GM18511 (cell line): ENCODE measurements around the gene DSC3.

Experiments
- ATAC-seq: cut with Tn5 transposase; IDR thresholded peaks from one replicate; pipeline ENCODE4 v1.9.1; 2021; ENCODE audit warnings: mild to moderate bottlenecking, moderate library complexity; ENCODE audit not compliant: unreplicated experiment

DSC3 gene

GRCh38 chr18:31042406-31043181 lies at the start of gene DSC3:
TSS of gene DSC3 (minus strand) at chr18:31042742. CDS start at chr18:31042660, 82 bp downstream.
- ATAC-seq: no peak

DNA sequence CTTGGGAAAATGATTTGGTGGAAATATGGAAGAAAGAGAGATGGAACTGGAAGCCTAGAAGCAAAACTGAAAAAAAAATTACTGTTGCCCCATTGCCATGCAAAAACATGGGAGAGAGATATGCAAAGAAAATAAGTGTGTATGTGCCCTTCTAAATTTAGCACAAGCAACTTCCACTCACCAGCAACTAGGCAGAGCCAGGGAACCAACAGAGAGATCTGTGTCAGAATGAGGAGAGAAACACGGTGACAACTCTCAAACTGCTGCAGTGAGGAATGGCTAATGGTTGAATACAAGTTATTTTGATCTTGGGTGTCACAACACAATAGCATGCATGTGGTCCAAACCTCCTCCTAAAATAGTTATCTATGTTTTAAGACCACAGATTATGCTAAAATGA lies 48.8 kb upstream of the DSC3 start:
- ATAC-seq: no peak

DNA sequence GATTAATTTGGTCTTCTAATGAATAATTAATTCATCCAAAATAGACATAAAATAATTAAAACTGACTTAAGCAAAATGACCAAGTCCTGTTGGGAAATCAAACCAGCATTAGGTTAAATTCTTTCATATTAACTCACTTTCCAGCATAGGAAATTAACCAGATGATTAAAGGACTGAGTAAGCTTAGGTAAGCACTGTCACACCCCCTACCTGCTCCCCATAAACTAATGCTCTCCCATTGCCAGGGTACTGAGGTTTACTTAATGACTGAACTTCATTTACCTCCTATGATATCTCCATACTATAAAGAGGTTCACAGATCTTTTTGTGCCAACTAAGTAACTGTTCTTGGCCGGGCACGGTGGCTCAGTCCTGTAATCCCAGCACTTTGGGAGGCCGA lies 46.0 kb upstream of the DSC3 start:
- no peak for ATAC-seq

- no peak for ATAC-seq
These were observed 37.4 kb upstream of the DSC3 start for GRCh38 chr18:31079973-31080372.

DNA sequence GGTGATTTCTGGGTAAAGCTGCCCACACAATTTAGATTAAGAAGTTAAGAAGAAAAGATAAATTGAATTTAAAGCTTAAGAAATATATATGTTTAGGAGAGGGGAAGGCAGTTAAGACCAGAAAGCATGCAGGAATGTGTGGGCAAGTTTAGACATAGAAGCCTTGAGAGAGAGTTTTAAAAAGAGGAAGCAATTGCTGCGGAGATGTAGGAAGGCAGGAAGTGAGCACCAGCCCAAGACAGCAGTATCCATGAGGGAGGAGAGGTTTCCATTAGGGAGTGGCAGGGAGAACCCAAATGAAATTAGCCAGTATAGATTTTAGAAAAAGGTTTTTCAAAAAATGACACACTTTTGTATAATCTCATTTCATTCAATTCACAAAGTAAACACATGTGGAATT lies 35.3 kb upstream of the DSC3 start:
- no peak for ATAC-seq

- no peak for ATAC-seq
These were observed 29.6 kb upstream of the DSC3 start for GRCh38 chr18:31072175-31072574.

DNA sequence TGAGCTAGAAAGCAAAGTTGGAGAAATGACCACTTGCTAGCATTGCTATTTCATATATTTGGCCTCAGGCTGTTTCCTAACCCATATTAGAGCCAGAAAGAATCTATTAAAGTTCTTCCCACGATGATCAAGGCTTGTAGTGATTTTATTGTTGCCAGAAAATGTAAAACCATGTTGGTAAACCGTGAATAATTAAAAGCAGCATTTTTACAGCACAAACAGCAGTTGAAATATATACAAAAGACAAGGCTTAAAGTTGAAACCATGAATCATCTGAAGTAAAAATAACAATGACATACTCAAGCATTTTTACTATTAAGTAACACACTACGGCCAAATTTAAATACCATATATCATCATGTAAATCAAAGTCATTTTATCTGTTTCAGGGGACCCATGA lies 27.7 kb upstream of the DSC3 start:
- no peak for ATAC-seq

DNA sequence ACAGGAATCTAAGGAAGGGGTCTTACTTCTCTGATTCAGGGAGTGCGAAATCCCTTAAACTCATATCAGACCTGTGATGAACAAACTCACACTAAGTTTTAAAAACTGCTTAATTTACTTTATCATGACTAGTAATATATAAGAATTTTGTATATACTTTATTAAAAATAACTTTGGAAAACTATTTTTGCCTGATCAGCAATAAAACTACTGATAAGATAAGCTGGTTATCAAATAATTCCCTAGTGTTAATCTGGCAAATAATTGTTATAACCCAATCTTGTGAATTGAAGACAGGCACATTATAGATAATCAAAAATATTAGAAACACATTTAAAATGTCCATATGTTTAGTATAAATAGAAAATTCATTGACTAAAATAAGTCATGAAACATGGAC lies 23.7 kb upstream of the DSC3 start:
- no peak for ATAC-seq

- ATAC-seq: no peak
These were observed 22.7 kb upstream of the DSC3 start for GRCh38 chr18:31065036-31065773.

- ATAC-seq: peak; percentile 74
These were observed 21.6 kb upstream of the DSC3 start for GRCh38 chr18:31064130-31064529.

- no peak for ATAC-seq
These were observed 19.4 kb upstream of the DSC3 start for GRCh38 chr18:31061945-31062344.

GRCh38 chr18:31058897-31059296 lies 16.4 kb upstream of the DSC3 start:
- ATAC-seq: no peak

DNA sequence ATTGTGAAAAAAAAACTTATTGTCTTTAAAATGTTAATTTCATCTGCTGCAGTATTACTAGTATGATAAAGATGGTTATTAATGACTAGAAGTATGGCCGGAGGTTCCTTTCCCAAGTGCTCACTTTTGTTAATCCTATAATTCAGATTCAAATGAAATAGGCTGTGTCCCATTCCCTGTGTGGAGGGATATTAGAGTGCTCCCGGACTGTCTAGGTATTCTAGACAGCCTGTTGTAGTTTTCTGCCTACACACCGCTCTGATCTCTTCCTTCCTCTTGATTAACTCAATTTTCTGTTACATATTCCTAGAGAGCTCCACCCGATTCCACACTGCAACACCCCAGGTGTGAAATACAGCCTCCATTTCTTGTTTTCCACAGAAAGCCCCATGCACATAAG lies 15.4 kb upstream of the DSC3 start:
- ATAC-seq: no peak

DNA sequence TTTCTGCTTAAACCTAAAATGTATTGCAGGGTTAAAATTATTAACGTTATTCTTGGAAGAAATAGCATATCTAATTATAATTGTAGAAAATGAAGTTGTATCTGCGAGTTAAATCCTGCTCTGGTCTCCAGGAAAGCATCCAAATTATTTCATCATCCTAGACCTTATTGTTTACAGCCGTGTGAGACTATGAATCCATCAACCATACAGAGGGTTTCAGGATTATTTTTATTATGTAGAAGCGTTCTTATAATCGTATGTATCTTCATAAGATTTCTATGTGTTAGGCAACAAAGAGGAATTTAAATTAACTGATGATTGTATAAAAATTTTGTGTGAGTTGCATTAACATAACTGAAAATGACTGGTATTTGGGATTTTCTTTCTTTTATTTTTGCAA lies 14.5 kb upstream of the DSC3 start:
- no peak for ATAC-seq

GRCh38 chr18:31056296-31056695 lies 13.8 kb upstream of the DSC3 start:
- no peak for ATAC-seq

DNA sequence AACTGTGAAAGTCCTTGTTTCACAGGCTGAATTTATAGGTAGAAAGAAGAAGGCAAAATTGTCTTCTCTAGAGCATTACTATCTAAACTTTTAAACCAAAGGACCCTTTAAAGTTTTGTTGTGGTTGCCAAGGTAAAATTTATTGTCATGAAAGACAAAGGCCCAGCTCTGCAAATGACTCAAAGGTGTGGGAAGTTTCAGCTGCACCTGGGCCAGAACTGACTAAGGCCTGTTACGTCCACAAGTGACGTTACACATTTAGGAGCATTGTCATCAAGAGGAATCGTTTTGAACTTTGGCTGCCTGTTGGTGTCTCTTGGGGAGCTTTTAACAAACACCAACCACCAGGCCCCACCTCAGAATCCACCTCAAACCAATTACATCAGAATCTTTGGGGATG lies 8.1 kb upstream of the DSC3 start:
- ATAC-seq: no peak

- ATAC-seq: no peak
These were observed 6.6 kb upstream of the DSC3 start for GRCh38 chr18:31049189-31049588.

GRCh38 chr18:31048216-31048615 lies 5.7 kb upstream of the DSC3 start:
- ATAC-seq: no peak

DNA sequence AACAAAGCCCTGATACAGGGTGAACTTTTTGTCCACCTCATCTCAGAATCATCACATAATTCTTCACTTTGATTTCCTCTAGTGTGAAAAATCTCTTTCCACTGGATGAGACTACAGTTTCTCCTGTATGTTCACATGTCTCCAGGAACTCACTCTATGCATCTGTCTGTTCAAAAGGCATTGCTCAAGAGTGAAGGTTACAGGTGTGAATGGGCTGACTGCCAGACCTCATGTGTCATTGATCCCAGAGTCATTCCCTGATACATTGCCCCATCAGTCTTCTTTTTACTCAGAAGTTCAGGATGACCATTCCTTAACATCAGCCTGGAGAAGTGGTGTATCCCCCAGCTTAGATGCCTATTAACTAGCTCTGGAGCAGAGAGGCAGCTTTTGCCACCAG lies 4.4 kb upstream of the DSC3 start:
- ATAC-seq: no peak

GRCh38 chr18:31045599-31045998 lies 3.1 kb upstream of the DSC3 start:
- no peak for ATAC-seq

GRCh38 chr18:31044926-31045325 lies 2.4 kb upstream of the DSC3 start:
- no peak for ATAC-seq

DNA sequence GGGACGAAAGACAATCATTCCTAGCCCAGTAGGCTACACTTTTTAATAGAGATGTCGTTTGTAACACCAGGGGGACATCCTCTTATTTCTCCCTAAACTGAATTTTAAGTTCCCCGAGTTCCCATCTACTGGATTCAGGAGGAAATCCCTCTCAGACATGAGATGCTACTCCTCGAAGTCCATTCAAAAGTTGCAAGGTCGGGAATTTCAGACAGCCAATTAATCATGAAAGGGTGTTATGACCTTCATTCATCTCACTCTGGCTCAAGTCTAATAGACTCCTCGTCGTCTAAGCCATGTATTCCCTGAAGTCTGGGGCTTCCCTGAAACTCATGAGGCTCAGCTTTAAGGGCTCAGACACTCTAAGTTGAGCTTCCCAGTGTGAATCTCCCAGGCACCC lies 1.2 kb upstream of the DSC3 start:
- no peak for ATAC-seq

- ATAC-seq: no peak
These were observed 497 bp downstream of the DSC3 start for GRCh38 chr18:31042084-31042405.
